Measurements from ENCODE around the gene TOP2A.

- TF ChIP-seq SMC3 (conservative IDR thresholded peaks at IDR 0.05; ENCODE audit: poor library complexity) (no peak), CTCF (IDR thresholded peaks at IDR 0.05; ENCODE audit: poor library complexity, severe bottlenecking) (no peak), EZH2 (IDR thresholded peaks at IDR 0.05; ENCODE audit: borderline replicate concordance, insufficient read depth, low read length, poor library complexity, severe bottlenecking) (no peak)
These were observed 70.9 kb downstream of the TOP2A start for GRCh38 chr17:40346765-40347158.

Measured in neural cell (in vitro differentiated cells).